Measurements from ENCODE around the gene CTSZ. TPM values are rescaled to one million over a fixed set of nuclear protein-coding genes. Genes with fewer than 3 reads are reported as not detected.
"Not testable (repeated sequence)": the region's sequence is repeated elsewhere in the genome, so short reads cannot be mapped to it uniquely, and the experiment has no call there.

CTSZ gene
- total RNA-seq, 4 donors from 2014 or later = 25.2 to 58.7 (median 51.9) TPM

GRCh38 chr20:58965270-58966064 lies 41.6 kb downstream of the CTSZ start:
- no peaks in the 10 kb centered on the region for H3K36me3 ChIP-seq
- H3K27ac ChIP-seq = no peak overlapping the region
- DNase-seq (no peak), ATAC-seq (no peak)
- no peaks in the 10 kb centered on the region for H3K4me1 ChIP-seq
- peaks cover 0 to 10% (median 0%) of the 10 kb centered on the region in 3 donors for H3K9me3 ChIP-seq
- H3K4me3 ChIP-seq = no peak overlapping the region
- H3K27me3 ChIP-seq = no peaks in the 10 kb centered on the region
- in situ Hi-C loops (cut with MboI; ENCODE audit: low sequenced_read_pairs in 4 of 4) (no loop called here), intact Hi-C loops (cut with DNase I; ENCODE audit: low total_unique reads) (no loop called here)
- TF ChIP-seq CTCF (IDR thresholded peaks at IDR 0.05 in 4 of 5, conservative IDR thresholded peaks at IDR 0.05 in 1 of 5) = no peak
- no peak for TF ChIP-seq POLR2A (IDR thresholded peaks at IDR 0.05)

- H3K9me3 ChIP-seq; DNase-seq; ATAC-seq; H3K27ac ChIP-seq; intact Hi-C loops (cut with DNase I; ENCODE audit: low total_unique reads); H3K4me1 ChIP-seq; in situ Hi-C loops (cut with MboI; ENCODE audit: low sequenced_read_pairs in 4 of 4); H3K27me3 ChIP-seq; H3K4me3 ChIP-seq; H3K36me3 ChIP-seq: not testable (repeated sequence)
Measured at GRCh38 chr20:58963922-58964321, 43.1 kb downstream of the CTSZ start.

- H3K4me1 ChIP-seq = no peaks in the 10 kb centered on the region
- no peaks in the 10 kb centered on the region for H3K9me3 ChIP-seq
- in situ Hi-C loops (cut with MboI; ENCODE audit: low sequenced_read_pairs in 4 of 4) = no loop called here
- TF ChIP-seq CTCF (IDR thresholded peaks at IDR 0.05 in 4 of 5, conservative IDR thresholded peaks at IDR 0.05 in 1 of 5) (no peak), POLR2A (IDR thresholded peaks at IDR 0.05) (no peak)
- no peak for ATAC-seq
- no peaks in the 10 kb centered on the region for H3K36me3 ChIP-seq
- no peak overlapping the region for H3K4me3 ChIP-seq
- H3K27ac ChIP-seq = no peak overlapping the region
- no peak for DNase-seq
- H3K27me3 ChIP-seq = no peaks in the 10 kb centered on the region
- intact Hi-C loops (cut with DNase I; ENCODE audit: low total_unique reads) = no loop called here
Measured at GRCh38 chr20:58963060-58963584, 43.9 kb downstream of the CTSZ start.

GRCh38 chr20:58959652-58960051 lies 47.4 kb downstream of the CTSZ start:
- no peaks in the 10 kb centered on the region for H3K36me3 ChIP-seq
- ATAC-seq (no peak), DNase-seq (no peak)
- H3K27ac ChIP-seq = no peak overlapping the region
- TF ChIP-seq POLR2A (IDR thresholded peaks at IDR 0.05) (no peak), CTCF (IDR thresholded peaks at IDR 0.05 in 4 of 5, conservative IDR thresholded peaks at IDR 0.05 in 1 of 5) (no peak)
- no peaks in the 10 kb centered on the region for H3K27me3 ChIP-seq
- no peak overlapping the region for H3K4me3 ChIP-seq
- in situ Hi-C loops (cut with MboI; ENCODE audit: low sequenced_read_pairs in 4 of 4) = loop anchor here in 1 of 4 donors (10.0 kb wide), 1 partner anchor 255 kb away; no protein-coding TSS in a partner anchor
- H3K4me1 ChIP-seq = no peaks in the 10 kb centered on the region
- H3K9me3 ChIP-seq = no peaks in the 10 kb centered on the region
- intact Hi-C loops (cut with DNase I; ENCODE audit: low total_unique reads) = no loop called here

- H3K27me3 ChIP-seq = no peaks in the 10 kb centered on the region
- in situ Hi-C loops (cut with MboI; ENCODE audit: low sequenced_read_pairs in 4 of 4) = loop anchor here in 1 of 4 donors (10.0 kb wide), 1 partner anchor 259 kb away; no protein-coding TSS in a partner anchor
- H3K36me3 ChIP-seq = no peaks in the 10 kb centered on the region
- intact Hi-C loops (cut with DNase I; ENCODE audit: low total_unique reads) = no loop called here
- DNase-seq (no peak), ATAC-seq (no peak)
- no peak overlapping the region for H3K27ac ChIP-seq
- no peak for TF ChIP-seq POLR2A (IDR thresholded peaks at IDR 0.05)
- no peak for TF ChIP-seq CTCF (IDR thresholded peaks at IDR 0.05 in 4 of 5, conservative IDR thresholded peaks at IDR 0.05 in 1 of 5)
- H3K9me3 ChIP-seq = no peaks in the 10 kb centered on the region
- no peaks in the 10 kb centered on the region for H3K4me1 ChIP-seq
- no peak overlapping the region for H3K4me3 ChIP-seq
Measured at GRCh38 chr20:58956078-58956477, 51.0 kb downstream of the CTSZ start.

Measured in gastrocnemius medialis (tissue), 4 donors.